ENCODE data around the gene APBA2.

APBA2 gene

GRCh38 chr15:28961391-28961790 is 75.6 kb downstream of the APBA2 start:
- no peak for FAIRE-seq

- FAIRE-seq: no peak
These were observed 77.3 kb downstream of the APBA2 start for GRCh38 chr15:28962851-28963710.

GRCh38 chr15:28963711-28964081 is 77.9 kb downstream of the APBA2 start:
- FAIRE-seq: no peak

GRCh38 chr15:28964098-28964497 is 78.3 kb downstream of the APBA2 start:
- no peak for FAIRE-seq

GRCh38 chr15:28967066-28967465 is 81.3 kb downstream of the APBA2 start:
- FAIRE-seq: no peak

GRCh38 chr15:28967990-28968389 is 82.2 kb downstream of the APBA2 start:
- FAIRE-seq: no peak

GRCh38 chr15:28969511-28970085 is 83.8 kb downstream of the APBA2 start:
- FAIRE-seq: no peak

GRCh38 chr15:28974142-28974541 is 88.4 kb downstream of the APBA2 start:
- no peak for FAIRE-seq

GRCh38 chr15:28975766-28976179 is 90.0 kb downstream of the APBA2 start:
- no peak for FAIRE-seq

GRCh38 chr15:28977377-28978010 is 91.7 kb downstream of the APBA2 start:
- FAIRE-seq: no peak

- FAIRE-seq: no peak
These were observed 92.2 kb downstream of the APBA2 start for GRCh38 chr15:28978011-28978378.

- no peak for FAIRE-seq
These were observed 92.9 kb downstream of the APBA2 start for GRCh38 chr15:28978661-28979060.

- FAIRE-seq: no peak
These were observed 93.6 kb downstream of the APBA2 start for GRCh38 chr15:28979208-28979841.

GRCh38 chr15:28980709-28981350 is 95.1 kb downstream of the APBA2 start:
- FAIRE-seq: no peak

- no peak for FAIRE-seq
These were observed 95.6 kb downstream of the APBA2 start for GRCh38 chr15:28981351-28981720.

GRCh38 chr15:28981921-28982320 is 96.1 kb downstream of the APBA2 start:
- no peak for FAIRE-seq

GRCh38 chr15:28982886-28983285 is 97.1 kb downstream of the APBA2 start:
- FAIRE-seq: no peak

- no peak for FAIRE-seq
These were observed 97.9 kb downstream of the APBA2 start for GRCh38 chr15:28983432-28984311.

- no peak for FAIRE-seq
These were observed 98.9 kb downstream of the APBA2 start for GRCh38 chr15:28984421-28985315.

- FAIRE-seq: no peak
These were observed 99.5 kb downstream of the APBA2 start for GRCh38 chr15:28985316-28985645.

GRCh38 chr15:28985691-28986090 is 99.9 kb downstream of the APBA2 start:
- FAIRE-seq: no peak

Data from colon (tissue), 2 donors.